GM21619 (cell line): ENCODE data around the gene TP53RK.

Experiments used
- ATAC-seq: cut with Tn5 transposase; IDR thresholded peaks from one replicate; pipeline ENCODE4 v1.9.1; 2021; ENCODE audit not compliant: unreplicated experiment

TP53RK gene

DNA sequence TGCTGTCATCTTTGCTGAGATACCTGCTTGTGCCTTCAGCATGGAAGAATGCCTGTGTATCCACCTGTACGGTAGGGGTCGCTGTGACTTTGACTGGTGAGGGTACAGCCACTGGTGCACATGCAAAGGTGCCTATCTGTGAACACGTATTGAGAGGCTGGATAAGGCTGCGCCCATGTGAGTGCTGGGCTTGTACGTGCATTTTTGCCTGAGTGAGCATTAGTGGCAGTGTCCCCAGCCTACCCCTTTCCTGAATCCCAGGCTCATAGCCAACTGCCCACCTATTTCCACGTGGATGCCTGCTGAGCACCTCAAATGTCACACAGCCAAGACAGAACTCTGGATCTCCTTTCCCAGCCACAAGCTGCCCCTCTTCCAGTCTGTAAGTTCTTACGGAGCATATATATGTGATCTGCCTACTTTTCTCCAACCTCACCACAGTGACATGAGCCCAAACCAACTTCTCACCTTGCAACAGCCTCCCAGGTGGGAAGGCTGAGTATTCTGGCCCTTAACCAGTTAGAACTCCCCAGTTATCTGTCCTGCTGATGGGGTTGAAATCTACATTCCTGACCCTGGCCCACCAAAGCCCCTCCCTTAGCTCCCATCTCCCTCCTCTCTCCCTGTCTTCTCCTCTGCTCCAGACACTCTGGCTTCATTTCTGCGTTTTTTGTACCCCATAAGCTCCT is 19.1 kb upstream of the TP53RK start:
- ATAC-seq = no peak

DNA sequence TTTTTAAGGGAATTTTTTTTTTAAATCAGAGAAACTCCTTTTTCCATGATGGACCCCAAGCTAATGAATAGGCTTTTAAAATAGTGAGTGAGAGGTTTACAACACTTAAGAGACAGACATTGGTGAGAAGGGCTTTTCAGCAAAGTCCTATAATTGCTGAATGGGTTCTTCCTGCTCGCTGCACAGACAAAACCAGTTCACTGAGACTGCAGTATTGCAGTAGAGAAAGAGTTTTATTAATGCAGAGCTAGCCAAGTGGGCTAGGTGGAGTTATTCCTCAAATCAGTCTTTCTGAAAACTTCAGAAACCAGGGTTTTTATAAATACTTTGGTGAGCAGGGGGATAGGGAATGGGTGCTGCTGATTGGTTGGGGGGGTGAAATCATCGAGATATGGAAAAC is 17.0 kb upstream of the TP53RK start:
- ATAC-seq = no peak

DNA sequence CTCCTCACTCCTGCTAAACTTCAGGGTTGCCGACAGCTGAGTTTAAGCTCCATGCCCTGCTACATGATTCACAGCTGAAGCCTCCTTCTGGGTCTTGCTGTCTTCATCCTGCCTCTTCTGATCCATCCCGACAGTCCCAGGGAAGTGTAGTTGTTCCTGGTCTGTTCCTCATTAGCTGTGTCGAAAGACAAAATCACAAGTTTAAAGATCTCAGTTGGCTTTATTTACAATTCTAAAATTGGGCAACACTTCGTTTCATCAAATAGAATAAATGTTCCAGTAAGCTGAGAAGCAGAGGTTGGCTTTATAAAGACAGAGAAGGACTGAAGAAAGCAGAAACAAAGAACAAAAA is 16.1 kb upstream of the TP53RK start:
- ATAC-seq = no peak

DNA sequence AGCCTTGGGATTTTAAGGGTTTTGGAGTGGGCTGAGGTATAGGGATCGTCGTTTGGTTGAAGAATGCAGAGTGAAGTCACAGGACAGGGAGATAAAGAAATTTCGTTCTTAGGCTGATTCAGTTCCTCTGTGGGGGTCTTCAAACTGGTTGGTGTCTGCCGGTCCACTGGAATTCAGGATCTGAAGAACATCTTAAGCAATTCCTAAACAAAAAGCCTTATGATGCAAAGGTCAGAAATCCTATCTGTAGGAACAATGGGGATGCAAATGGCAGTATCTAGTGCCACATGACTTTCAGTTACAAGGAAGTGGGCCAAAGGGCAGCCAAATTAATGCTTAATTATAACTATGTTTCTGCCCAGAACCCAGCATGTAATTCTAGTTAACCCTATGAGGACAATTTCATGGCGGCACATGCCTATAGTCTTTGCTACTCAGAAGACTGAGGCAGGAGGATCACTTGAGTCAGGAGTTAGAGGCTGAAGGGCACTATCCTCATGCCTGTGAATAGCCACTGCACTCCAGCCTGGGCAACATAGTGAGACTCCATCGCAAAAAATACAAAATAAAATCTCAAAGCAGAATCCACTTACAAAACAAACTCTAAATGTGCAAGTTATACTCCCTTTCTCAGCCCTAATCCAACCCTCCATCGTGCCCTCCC is 15.6 kb upstream of the TP53RK start:
- no peak for ATAC-seq

DNA sequence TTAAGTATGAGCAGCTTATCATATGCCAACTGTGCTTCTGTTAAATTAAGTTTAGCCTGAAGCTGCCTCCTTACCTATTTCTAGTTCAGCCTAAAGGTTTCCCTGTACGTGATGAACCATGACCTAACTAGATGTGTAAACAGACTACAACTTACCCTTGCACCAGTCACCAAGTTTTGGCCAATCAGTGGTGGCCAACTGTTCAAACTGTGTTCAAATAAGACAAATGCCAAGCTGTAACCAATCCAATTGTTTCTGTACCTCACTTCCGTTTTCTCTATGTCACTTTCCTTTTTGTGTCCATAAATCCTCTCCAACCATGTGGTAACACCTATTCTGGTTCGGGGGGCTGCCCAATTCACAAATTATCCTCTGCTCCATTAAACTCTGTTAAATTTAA is 14.2 kb upstream of the TP53RK start:
- no peak for ATAC-seq

DNA sequence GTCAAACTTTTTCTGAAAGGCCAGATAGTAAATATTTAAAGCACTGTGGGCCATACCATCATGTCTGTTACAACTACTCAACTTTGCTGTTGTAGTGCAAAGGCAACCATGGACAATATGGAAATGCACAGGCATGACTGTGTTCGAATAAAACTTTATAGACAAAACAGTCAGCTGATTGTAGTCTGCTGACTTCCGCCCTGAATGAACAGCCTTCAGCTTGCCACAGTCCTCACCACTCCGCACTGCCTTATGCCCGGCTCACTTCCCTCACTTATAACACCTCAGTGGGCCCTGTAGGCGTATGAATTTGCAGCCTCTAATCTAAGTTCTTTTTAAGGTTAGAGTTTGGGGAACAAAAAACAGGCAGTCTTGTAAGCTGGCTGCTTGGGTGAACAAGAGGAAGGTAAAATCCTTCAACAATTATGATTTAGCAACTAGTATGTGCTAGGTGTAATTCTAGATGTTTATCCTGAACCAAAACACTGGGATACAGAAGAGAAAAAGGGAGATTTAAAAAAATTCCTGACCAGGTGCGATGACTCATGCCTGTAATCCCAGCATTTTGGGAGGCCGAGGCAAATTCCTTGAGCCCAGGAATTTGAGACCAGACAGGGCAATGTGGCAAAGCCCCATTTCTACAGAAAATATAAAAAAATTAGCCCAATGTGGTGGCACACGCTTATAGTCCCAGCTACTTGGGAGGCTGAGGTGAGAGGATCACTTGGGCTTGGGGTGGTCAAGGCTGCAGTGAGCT is 13.4 kb upstream of the TP53RK start:
- no peak for ATAC-seq

DNA sequence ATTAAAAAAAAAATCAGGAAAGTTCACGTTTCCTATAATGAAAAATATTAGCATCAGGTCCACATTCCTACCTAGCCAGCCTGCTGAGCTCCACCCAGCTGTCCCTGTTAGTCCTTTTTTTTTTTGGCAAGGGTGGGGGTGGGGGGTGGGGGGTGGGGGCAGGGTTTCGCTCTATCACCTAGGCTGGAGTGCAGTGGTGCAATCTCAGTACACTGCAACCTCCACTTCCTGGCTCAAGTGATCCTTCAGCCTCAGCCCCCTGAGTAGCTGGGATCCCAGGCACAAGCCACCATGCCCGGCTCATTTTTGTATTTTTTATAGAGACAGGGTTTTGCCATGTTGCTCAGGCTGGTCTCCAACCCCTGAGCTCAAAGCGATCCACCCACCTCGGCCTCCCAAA is 12.7 kb upstream of the TP53RK start:
- no peak for ATAC-seq

DNA sequence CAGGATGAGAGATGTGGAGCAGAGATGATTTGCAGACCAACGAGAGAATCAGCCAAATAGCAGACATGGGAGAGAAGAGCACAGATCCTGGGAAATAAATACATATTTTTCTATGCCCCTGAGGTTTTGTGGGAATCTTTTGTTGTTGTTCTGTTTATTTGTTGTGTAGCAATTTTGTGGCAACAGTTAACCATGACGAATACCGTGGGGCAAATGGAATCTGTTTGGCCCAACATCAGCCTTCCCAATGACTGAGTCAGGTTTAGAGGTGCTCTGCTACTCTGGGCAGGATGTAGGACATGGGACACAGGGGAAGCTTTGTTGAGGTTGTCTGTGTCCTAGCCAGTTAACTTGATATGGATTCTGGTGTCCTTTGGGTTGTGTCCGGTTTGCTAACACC is 12.3 kb upstream of the TP53RK start:
- no peak for ATAC-seq

DNA sequence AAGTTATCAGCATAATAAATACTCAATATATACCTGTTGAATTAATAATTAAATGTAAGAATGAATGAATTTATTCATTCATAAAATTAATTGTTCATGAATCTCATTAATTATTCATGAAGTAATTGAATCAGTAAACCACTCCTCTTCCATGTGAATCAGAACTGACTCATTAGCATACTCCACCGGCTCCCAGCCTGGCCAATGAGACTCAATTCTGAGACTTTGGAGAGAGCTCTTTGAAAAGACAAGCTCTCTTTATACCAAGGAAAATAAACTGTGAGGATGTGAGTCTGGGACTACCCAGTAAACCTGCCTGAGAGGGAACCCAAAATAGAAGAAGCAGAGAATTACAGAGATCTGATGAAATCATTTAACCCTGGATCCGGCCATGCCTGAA is 11.8 kb upstream of the TP53RK start:
- ATAC-seq = no peak

DNA sequence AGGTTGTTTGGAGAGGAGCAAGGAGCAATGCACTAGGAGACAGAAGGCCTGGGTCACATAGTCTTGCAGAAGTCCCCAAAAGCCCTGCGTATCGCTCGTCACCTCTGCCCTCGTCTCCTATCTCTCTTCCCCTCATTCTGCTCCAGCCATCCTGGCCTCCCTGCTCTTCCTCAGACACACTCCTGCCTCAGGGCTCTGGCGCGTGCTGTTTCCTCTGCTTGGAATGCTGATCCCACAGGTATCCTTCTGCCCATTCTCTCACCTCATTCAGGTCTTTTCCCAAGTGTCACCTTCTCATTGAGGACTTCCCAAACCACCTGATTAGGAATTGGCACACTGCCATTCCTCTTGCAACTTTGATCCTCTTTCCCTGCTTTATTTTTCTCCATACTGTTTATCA is 11.2 kb upstream of the TP53RK start:
- no peak for ATAC-seq

DNA sequence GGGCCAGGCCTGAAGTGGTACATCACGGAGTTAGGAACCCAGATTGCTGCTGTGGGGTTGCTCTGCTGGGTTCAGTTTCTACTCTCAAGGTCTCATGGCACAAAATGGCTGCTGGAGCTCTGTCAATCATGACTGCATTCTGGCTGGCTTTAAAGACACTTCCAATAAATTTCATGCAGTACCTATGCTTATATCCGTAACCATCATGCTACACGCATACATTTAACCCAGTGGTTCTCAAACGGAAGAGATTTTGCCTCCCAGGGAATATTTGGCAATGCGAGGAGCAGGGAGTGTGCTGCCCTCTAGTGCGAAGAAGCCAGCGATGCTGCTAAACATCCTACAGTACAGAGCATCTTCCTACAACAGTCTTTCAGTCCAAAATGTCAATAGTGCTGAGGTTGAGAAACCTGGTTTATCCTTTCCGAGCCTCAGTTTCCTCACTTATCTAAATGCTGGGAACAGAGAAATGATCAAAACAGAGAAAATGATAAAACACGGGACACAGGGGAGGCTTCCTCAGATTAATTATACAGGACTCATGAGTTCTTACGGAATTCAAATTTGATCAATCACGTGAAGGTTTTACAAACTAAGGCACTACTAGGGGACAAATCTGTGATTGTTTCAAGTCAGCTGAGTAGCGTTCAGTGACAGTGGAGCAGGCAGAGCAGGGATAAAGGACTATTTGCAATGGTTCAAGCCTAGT is 10.6 kb upstream of the TP53RK start:
- no peak for ATAC-seq

DNA sequence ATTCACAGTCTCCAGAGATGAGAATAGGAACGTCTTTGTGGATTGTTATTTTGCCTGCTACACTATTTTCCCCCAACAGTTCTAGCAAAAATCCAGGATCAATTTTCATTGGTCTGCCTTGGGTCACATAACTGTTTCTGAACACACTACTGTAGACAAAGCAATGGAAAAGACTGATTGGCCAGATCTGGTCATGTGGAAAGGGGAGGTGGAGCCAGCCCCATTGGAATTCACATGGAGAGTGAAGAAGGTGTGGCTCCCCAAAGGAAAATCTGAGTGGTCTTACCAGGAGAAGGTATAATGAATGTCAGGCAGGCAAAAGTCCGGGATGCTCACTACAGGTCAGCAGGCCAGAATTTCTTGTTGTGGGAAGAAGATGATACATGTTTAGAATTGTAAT is 9.5 kb upstream of the TP53RK start:
- ATAC-seq = no peak

DNA sequence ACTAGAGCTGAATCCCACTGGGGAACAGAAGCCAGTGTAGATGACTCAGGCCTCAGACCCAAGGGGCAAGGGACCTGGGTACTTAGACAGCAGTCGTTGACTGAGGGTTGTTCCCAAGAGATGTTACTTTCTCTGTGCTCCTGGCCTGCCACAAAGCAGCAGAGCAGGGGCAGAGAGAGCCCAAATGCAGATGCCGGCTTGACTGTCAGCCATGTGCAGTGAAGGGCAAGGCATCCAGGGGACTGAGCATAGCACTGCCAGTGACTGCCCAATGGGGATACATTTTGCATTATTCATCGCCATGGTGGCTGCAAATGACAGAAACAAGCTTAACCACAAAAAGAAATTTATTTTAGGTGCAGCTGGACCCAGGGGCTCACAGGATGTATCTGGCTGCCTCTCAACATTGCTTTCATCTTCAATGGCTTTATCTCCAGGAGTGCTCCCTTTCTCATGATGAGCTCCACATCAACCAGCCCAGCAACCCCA is 7.6 kb upstream of the TP53RK start:
- no peak for ATAC-seq

DNA sequence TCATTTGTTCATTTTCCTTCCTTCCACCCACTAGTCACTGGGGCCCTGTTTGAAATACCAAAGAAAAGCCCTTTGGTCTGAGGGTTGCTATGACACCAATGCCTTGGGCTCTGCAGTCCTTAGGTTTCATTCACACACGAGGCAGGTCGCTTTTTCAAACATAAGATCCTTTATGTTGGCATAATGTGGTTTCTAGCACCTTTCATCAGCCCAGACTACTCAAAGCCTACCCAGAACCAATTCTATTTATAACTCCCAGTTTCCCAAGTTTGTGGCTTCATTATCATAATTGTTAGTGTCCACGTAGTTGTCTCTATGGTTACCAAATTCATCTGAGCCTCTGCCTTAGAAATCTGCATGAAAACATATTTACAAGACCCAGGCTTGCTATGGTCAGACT is 6.6 kb upstream of the TP53RK start:
- ATAC-seq = no peak

DNA sequence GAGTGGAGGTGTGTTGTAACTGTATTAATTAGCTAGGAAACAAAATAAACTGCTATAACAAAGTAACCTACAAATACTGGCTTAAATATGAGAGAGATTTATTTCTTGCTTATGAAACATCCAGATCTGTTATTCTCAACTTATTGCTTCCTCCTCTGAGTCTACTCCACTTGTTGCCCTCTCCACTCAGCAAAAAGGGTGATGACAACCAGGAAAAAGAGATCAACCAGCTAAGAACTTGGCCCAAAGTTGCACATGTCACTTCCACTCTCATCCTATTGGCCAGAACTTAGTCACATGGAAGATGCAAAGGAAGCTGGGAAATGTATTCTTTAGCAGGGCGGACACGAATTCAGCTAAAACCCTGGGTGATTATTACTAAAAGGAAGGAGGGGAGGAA is 5.2 kb upstream of the TP53RK start:
- ATAC-seq = no peak

DNA sequence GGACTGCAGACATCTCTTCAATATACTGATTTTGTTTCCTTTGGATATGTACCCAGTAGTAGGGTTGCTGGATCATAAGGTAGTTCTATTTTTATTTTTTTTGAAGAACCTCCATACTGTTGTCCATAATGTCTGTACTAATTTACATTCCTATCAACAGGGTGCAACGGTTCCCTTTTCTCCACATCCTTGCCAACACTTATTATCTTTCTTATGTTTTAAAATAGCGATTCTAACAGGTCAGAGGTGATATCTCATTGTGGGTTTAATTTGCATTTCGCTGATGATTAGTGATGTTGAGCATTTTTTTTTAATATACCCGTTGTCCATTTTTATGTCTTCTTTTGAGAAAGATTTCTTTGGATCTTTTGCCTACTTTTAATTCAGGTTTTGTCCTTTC is 2.0 kb upstream of the TP53RK start:
- ATAC-seq = no peak

DNA sequence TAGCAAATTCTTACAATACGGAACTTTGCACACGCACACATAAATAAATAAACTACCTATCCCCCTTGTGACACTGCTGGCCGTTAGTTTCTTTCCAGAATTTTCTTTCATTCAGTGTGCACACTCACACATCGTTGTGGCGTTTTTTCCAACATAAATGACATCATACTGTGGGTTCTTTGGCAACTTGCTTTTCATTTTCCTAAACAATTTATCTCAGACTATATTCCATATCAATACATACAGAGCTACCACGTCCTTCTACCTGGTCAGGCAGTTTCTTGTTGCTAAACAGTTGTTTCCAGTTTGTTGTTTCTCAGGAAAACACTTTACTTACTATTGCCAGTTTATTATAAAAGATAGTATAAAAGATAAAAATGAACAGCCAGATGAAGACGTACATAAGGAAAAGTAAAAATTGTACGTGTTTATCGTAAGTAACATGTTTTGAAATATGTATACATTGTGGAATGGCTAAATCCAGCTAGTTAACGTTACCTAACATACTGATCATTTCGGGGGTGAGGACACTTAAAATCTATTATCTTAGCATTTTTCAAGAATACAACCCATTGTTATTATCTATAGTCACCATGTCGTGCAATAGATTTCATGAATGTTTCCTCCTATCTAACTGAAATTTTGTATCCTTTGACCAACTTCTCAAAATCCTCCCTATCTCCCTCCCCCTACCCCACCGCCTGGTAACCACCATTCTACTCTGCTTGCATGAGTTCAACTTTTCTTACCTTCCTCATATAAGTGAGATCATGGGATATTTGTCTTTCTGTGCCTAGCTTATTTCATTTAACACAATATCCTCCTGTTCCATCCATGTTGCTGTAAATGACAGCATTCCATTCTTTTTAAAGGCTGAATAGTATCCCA is 1.2 kb upstream of the TP53RK start:
- no peak for ATAC-seq

DNA sequence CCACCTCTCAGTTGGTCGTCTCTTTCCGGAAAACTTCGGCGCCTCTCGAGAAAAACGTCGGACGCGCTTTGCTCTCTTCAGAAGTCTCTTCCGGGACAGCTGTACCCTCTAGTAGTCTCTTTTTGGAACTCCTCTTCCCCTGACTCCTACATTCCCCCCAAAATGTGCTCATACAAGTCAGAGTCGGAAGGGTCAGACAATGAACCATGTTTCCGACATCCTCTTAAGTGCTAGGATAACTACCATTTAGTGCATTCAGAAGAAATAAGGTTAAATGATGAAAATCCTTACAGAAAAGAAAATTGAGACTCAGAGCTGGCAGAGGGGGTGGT is 476 bp upstream of the TP53RK start:
- no peak for ATAC-seq

DNA sequence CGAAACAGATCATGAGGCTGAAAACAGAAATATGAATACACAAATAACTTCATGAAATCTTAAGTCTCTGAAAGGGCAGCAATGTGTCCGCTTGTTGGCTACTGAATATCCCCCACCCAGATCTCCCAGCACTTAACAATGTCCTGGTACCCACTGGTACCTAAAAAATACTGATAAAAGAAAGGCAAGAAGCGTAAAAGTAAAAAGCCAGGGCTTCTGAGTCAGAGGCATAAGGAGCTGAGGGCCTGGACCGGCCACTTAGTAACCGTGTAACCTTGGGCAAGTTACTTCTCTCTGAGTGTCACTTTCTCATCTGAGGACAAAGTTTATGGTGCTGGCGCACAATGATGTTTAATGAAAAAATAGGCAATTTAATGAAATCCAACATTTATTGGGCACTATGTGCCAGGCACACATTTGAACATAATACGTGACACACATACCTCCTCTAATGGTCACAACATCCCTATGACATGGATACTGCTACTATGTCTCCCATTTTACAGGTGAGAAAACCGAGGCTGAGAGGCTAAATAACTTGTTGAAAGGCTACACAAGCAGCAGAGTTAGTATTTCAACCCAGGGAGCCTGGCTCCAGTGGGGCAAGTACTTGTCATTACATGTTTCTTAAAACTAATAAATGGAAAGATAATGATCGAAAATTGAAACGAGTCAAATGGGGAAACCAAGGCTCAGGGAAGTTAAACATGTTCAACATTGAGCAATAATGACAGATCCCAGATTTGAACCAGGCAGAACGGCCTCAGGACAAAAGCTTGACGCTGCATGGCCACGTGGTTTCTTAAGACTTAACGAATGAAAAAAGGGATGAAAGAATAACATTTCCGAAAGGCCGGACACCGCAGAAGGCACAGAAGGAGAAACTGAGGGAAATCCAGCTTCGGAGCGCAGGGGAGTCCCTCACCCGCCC is 828 bp downstream of the TP53RK start:
- ATAC-seq = no peak
